Panc1 (cell line): ENCODE results near the gene SMIM33.
A peak's percentile ranks its signal among the peaks of the same experiment; 100 is the strongest.

Experiments
- CTCF ChIP-seq: fragments of 450-650 bp; IDR thresholded peaks from 2 replicates; pipeline ENCODE4 v1.5.1; 2017; ENCODE audit warnings: mild to moderate bottlenecking
- POLR2AphosphoS5 ChIP-seq: IDR thresholded peaks from 2 replicates; pipeline ENCODE4 v1.6.1; 2012; ENCODE audit warnings: mild to moderate bottlenecking, low read depth, low read length, moderate library complexity

- peak; percentile 45; the same call in 1 of the 2 replicates for TF ChIP-seq POLR2AphosphoS5
- TF ChIP-seq CTCF, result no peak
Measured at GRCh38 chr5:139482050-139482889, 11.5 kb downstream of the SMIM33 start, which contains the start of gene STING1.
